ENCODE data around the gene CLCNKA.
"Not testable (repeated sequence)": the region's sequence is repeated elsewhere in the genome, so short reads cannot be mapped to it uniquely, and the experiment has no call there.

The CLCNKA gene
- total RNA-seq = 0 to 0.12 (median 0) reads per million in 9 experiments

- no peak within 1 kb of the TSS for H3K27ac Mint-ChIP-seq
- no peaks in the 10 kb centered on the region for H3K9me3 Mint-ChIP-seq
- H3K4me3 Mint-ChIP-seq = no peak within 1 kb of the TSS
- ATAC-seq (replicated peaks) (no peak), DNase-seq (no peak)
- H3K27me3 Mint-ChIP-seq = peaks cover 18 to 39% of the 10 kb centered on the region in 2 donors
- peaks cover 0 to 4% of the 10 kb centered on the region in 2 donors for H3K4me1 Mint-ChIP-seq (ENCODE audit: low read depth in 2 of 2)
- H3K36me3 Mint-ChIP-seq (ENCODE audit: insufficient read depth) = no peaks in the 10 kb centered on the region
Measured at GRCh38 chr1:16021681-16022080, at the start of gene CLCNKA. Gene CLCNKA, plus strand, starts transcription at chr1:16022036. Its CDS starts 584 bp downstream, at chr1:16022620.

DNA sequence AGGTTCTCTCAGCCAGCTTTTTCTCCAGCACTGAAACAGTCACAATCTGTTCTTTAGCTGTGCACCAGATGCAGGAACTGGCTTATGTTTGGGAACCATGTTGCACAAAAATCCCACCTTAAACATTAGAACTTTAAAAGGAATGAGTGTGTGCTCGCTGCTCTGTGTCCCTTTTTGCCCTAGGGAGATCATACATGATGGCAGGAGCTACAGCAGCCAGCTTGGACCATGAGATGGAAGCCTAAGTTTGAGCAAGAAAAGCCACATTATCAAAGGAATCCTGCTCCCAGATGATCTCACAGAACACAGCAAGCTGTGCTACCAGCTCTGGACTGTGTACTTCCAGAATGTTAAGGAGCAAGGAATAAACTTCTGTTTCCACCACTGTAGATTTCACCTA, 49.4 kb upstream of the CLCNKA start:
- H3K9me3 Mint-ChIP-seq = no peaks in the 10 kb centered on the region
- ATAC-seq (replicated peaks) = no peak
- H3K27me3 Mint-ChIP-seq = no peaks in the 10 kb centered on the region
- H3K36me3 Mint-ChIP-seq (ENCODE audit: insufficient read depth) = peaks cover 41% of the 10 kb centered on the region
- no peak overlapping the region for H3K4me3 Mint-ChIP-seq
- H3K4me1 Mint-ChIP-seq (ENCODE audit: low read depth in 2 of 2) = peaks cover 34 to 53% of the 10 kb centered on the region in 2 donors
- peak overlapping the region in 1 of 2 donors; percentile 38 for H3K27ac Mint-ChIP-seq
- DNase-seq = no peak

DNA sequence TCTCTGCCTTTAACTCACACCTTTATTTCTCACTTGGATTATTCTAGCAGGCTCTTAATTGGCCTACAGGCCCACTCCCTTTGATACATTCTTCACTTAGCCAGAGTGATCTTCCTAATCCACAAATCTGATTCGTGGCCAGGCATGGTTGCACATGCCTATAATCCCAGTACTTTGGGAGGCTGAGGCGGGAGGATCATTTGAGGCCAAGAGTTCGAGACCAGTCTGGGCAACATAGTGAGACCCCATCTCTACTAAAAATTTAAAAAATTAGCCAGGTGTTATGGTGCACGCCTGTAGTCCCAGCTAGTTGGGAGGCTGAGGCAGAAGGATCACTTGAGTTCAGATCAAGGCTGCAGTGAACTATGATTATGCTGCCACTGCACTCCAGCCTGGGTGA, 48.1 kb upstream of the CLCNKA start:
- peak overlapping the region; percentile 4 to 96 for H3K27ac Mint-ChIP-seq
- H3K9me3 Mint-ChIP-seq = no peaks in the 10 kb centered on the region
- peaks cover 24 to 43% of the 10 kb centered on the region in 2 donors for H3K4me1 Mint-ChIP-seq (ENCODE audit: low read depth in 2 of 2)
- H3K36me3 Mint-ChIP-seq (ENCODE audit: insufficient read depth) = peaks cover 41% of the 10 kb centered on the region
- H3K4me3 Mint-ChIP-seq = no peak overlapping the region
- no peak for DNase-seq
- no peak for ATAC-seq (replicated peaks)
- no peaks in the 10 kb centered on the region for H3K27me3 Mint-ChIP-seq

- Mint-ChIP-seq H3K9me3 (no peaks in the 10 kb centered on the region), H3K36me3 (ENCODE audit: insufficient read depth) (peaks cover 39% of the 10 kb centered on the region), H3K4me1 (ENCODE audit: low read depth in 2 of 2) (peaks cover 24 to 41% of the 10 kb centered on the region in 2 donors), H3K27me3 (no peaks in the 10 kb centered on the region), H3K4me3 (peak overlapping the region; percentile 92 to 96), H3K27ac (peak overlapping the region; percentile 96 to 97)
- no peak for ATAC-seq (replicated peaks)
- no peak for DNase-seq
Measured at GRCh38 chr1:15974855-15975254, 47.0 kb upstream of the CLCNKA start.

GRCh38 chr1:15975358-15975804, 46.5 kb upstream of the CLCNKA start:
- H3K36me3 Mint-ChIP-seq (ENCODE audit: insufficient read depth) = peaks cover 34% of the 10 kb centered on the region
- H3K4me3 Mint-ChIP-seq = peak overlapping the region; percentile 92 to 96
- DNase-seq (peak; percentile 64 to 68 (median 65)), ATAC-seq (replicated peaks) (peak; percentile 74)
- H3K9me3 Mint-ChIP-seq = no peaks in the 10 kb centered on the region
- H3K4me1 Mint-ChIP-seq (ENCODE audit: low read depth in 2 of 2) = peaks cover 24 to 38% of the 10 kb centered on the region in 2 donors
- no peaks in the 10 kb centered on the region for H3K27me3 Mint-ChIP-seq
- peak overlapping the region; percentile 96 to 97 for H3K27ac Mint-ChIP-seq

DNA sequence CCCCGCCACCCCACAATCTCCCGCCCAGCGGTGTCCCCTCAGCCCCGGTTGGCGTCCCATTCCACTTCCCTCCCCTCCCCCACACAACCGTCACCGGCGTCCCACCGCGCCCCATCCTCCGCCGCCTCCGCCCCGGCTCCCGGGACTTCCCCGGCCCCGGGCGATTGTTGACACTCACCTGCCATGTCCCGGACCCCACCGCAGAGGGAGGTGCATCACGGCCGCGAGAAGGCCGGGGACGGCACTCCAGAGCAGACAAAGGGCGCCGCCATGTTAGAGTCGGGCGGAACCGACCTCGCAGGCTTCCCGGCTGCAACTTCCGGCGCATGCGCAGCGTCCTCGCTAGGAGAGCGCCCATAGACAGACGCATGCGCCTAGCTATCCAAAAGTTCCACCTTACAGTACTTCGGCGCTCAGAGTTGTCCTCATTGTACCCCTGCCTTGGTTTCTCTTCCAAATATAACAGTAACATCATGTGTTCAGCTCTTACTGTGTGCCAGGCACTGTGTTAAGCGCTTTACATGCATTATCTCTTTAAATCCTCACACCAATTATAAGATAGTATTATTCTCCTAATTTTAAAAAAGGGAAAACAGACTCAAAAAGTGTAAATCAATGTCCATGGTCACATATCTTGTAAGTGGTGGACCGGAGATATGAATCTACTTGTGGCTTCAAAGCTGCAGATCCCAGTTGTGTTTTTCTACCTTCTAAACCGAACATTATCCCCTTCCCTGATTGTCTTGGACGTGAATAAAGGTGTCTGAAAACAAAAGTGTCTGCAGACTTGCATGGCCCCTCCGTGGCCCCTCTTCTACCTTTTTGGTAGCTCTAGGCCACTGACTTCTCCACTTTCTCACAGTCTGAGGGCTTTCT, 45.8 kb upstream of the CLCNKA start, which contains the start of gene ZBTB17:
TSS of gene ZBTB17 (minus strand) at position 297 of the 876 bp plus-strand sequence. CDS start 27,606 bp downstream, outside the sequence.
- ATAC-seq (replicated peaks) = peak; percentile 86
- peak; percentile 94 to 96 (median 95) for DNase-seq
- peak within 1 kb of the TSS; percentile 96 to 97 for H3K27ac Mint-ChIP-seq
- H3K4me1 Mint-ChIP-seq (ENCODE audit: low read depth in 2 of 2) = peaks cover 24 to 38% of the 10 kb centered on the region in 2 donors
- H3K4me3 Mint-ChIP-seq = peak within 1 kb of the TSS; percentile 92 to 96
- H3K36me3 Mint-ChIP-seq (ENCODE audit: insufficient read depth) = peaks cover 34% of the 10 kb centered on the region
- no peaks in the 10 kb centered on the region for H3K27me3 Mint-ChIP-seq
- H3K9me3 Mint-ChIP-seq = no peaks in the 10 kb centered on the region

GRCh38 chr1:15977947-15978346, 43.9 kb upstream of the CLCNKA start:
- Mint-ChIP-seq H3K36me3 (ENCODE audit: insufficient read depth) (peaks cover 28% of the 10 kb centered on the region), H3K4me1 (ENCODE audit: low read depth in 2 of 2) (peaks cover 19 to 30% of the 10 kb centered on the region in 2 donors)
- not testable (repeated sequence) for H3K9me3 Mint-ChIP-seq; H3K4me3 Mint-ChIP-seq; H3K27ac Mint-ChIP-seq; DNase-seq; ATAC-seq (replicated peaks); H3K27me3 Mint-ChIP-seq

DNA sequence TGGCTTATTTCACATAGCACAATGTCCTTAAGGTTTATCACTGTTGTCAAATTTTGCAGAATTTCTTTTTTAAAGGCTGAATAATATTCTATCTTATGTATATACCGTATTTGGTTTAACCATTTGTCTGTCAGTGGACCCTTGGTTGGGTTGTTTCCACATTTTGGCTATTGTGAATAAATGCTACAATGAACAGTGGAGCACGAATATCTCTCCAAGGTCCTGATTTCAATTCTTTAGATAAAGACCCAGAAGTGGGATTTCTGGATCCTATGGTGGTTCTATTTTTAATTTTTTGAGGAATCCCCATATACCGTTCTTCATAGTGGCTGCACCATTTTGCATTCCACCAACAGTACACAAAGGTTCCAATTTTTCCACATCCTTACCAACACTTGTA, 40.2 kb upstream of the CLCNKA start:
- H3K36me3 Mint-ChIP-seq (ENCODE audit: insufficient read depth) = peaks cover 7% of the 10 kb centered on the region
- no peak for ATAC-seq (replicated peaks)
- H3K27ac Mint-ChIP-seq = no peak overlapping the region
- no peak for DNase-seq
- H3K4me3 Mint-ChIP-seq = no peak overlapping the region
- H3K27me3 Mint-ChIP-seq = peaks cover 25 to 28% of the 10 kb centered on the region in 2 donors
- H3K9me3 Mint-ChIP-seq = no peaks in the 10 kb centered on the region
- H3K4me1 Mint-ChIP-seq (ENCODE audit: low read depth in 2 of 2) = peaks cover 0 to 1% of the 10 kb centered on the region in 2 donors

- Mint-ChIP-seq H3K4me1 (ENCODE audit: low read depth in 2 of 2) (no peaks in the 10 kb centered on the region), H3K36me3 (ENCODE audit: insufficient read depth) (no peaks in the 10 kb centered on the region)
Measured at GRCh38 chr1:15983275-15983674, 38.6 kb upstream of the CLCNKA start.

GRCh38 chr1:15985611-15986297, 36.1 kb upstream of the CLCNKA start:
- H3K4me1 Mint-ChIP-seq (ENCODE audit: low read depth in 2 of 2) = no peaks in the 10 kb centered on the region
- no peaks in the 10 kb centered on the region for H3K36me3 Mint-ChIP-seq (ENCODE audit: insufficient read depth)
- no peaks in the 10 kb centered on the region for H3K9me3 Mint-ChIP-seq
- DNase-seq (no peak), ATAC-seq (replicated peaks) (no peak)
- H3K27me3 Mint-ChIP-seq = peaks cover 28 to 48% of the 10 kb centered on the region in 2 donors
- H3K27ac Mint-ChIP-seq = no peak overlapping the region
- H3K4me3 Mint-ChIP-seq = no peak overlapping the region

More at GRCh38 chr1:15983275-15983674, 38.6 kb upstream of the CLCNKA start:
- Mint-ChIP-seq H3K27ac (no peak overlapping the region), H3K27me3 (peaks cover 25 to 28% of the 10 kb centered on the region in 2 donors), H3K9me3 (no peaks in the 10 kb centered on the region), H3K4me3 (no peak overlapping the region)
- ATAC-seq (replicated peaks) (no peak), DNase-seq (no peak)

- no peak overlapping the region for H3K4me3 Mint-ChIP-seq
- no peak for ATAC-seq (replicated peaks)
- H3K27ac Mint-ChIP-seq = no peak overlapping the region
- H3K9me3 Mint-ChIP-seq = no peaks in the 10 kb centered on the region
- H3K4me1 Mint-ChIP-seq (ENCODE audit: low read depth in 2 of 2) = no peaks in the 10 kb centered on the region
- DNase-seq = no peak
- H3K27me3 Mint-ChIP-seq = peaks cover 6 to 44% of the 10 kb centered on the region in 2 donors
- no peaks in the 10 kb centered on the region for H3K36me3 Mint-ChIP-seq (ENCODE audit: insufficient read depth)
Measured at GRCh38 chr1:15988856-15989736, 32.7 kb upstream of the CLCNKA start.

GRCh38 chr1:15989776-15990175, 32.1 kb upstream of the CLCNKA start:
- no peak overlapping the region for H3K4me3 Mint-ChIP-seq
- no peak for ATAC-seq (replicated peaks)
- no peak for DNase-seq
- H3K4me1 Mint-ChIP-seq (ENCODE audit: low read depth in 2 of 2) = no peaks in the 10 kb centered on the region
- no peak overlapping the region for H3K27ac Mint-ChIP-seq
- no peaks in the 10 kb centered on the region for H3K36me3 Mint-ChIP-seq (ENCODE audit: insufficient read depth)
- no peaks in the 10 kb centered on the region for H3K9me3 Mint-ChIP-seq
- H3K27me3 Mint-ChIP-seq = peaks cover 2 to 44% of the 10 kb centered on the region in 2 donors
